ENCODE results near the gene TUBB.
"Not testable (repeated sequence)": the region's sequence is repeated elsewhere in the genome, so short reads cannot be mapped to it uniquely, and the experiment has no call there.

Gene TUBB

DNA sequence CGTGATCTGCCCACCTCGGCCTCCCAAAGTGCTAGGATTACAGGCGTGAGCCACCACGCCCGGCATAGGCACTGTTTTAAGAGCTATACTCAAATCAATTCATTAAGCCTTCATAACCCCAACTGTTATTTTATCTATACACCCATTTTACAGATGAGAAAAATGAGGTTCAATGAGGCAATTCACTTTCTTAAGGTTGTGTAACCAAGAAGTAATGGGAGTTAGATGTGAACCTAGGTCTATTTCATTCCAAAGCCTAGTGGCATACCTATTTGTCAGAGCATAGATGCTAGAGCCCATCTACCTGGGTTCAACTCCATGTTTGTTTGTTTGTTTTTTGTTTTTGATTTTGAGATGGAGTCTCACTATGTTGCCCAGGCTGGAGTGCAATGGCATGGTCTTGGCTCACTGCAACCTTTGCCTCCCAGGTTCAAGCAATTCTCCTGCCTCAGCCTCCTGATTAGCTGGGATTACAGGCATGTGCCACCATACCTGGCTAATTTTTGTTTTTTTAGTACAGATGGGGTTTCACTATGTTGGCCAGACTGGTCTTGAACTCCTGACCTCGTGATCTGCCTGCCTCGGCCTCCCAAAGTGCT, 36.4 kb downstream of the TUBB start:
- DNase-seq: not testable (repeated sequence)

DNA sequence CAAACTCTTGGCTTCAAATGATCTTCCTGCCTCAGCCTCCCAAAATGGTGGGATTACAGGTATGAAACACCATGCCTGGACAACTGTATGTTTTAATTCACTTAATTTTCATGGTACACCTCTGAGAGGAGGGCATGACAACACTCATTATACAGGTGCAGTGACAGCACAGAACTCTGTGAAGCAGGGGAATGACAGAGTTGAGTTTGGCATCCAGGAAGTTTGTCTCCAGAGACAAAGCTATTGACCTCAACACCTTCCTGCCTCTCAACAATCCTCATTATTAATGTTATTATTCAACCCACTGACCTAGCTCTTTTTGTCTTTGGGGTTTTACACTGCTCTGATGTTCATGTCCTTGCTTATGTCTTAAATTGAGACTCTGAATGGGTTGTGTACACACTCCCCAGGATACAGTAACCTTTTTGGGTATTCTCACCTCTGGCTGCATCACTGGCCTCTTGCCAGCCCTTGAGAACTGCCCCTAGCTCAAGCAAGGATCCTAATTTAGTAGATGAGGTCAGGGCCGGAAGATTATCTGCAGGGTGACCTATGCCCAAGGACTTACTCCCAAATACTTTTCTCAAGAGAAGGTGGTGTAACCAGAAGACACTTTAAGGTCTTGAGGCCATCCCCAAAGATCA, 37.2 kb downstream of the TUBB start:
- DNase-seq: no peak

DNA sequence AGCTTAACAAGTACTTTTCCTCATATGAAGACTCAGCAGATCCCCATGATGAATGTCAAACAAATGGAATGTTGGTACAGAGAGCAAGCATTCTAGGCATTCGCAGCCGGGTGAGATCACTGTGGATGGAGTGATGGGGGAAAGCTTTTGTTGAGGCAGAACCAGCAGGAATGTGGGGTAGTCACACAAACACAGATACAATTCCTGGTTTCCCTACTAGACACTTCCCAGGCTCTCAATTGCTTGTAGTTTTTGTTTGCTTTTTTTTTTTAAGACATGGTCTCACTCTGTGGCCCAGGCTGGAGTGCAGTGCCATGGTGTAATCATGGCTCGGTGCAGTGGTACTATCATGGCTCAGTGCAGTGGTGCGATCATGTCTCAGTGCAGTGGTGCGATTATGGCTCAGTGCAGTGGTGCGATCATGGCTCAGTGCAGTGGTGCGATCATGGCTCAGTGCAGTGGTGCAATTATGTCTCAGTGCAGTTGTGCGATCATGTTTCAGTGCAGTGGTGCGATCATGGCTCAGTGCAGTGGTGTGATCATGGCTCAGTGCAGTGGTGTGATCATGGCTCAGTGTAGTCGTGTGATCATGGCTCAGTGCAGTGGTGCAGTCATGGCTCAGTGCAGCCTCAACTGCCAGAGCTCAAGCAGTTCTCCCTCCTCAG, 39.6 kb downstream of the TUBB start:
- DNase-seq: no peak

DNA sequence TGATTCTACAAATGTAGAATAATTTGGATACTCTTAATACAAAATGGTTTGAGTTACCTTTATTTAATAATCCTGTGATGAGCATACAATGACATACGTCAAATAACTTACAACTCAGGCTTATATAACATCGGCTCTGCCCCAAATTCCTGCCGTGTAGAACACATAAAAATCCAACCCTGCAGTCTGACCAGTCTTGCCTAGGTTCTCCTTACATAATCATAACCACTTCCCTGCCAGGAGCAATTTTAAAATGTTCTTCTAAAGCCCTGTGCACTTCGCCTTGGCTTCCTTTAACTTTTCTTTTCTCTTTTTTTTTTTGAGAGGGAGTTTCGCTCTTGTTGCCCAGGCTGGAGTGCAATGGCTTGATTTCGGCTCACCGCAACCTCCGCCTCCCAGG, 40.4 kb downstream of the TUBB start:
- no peak for DNase-seq

DNA sequence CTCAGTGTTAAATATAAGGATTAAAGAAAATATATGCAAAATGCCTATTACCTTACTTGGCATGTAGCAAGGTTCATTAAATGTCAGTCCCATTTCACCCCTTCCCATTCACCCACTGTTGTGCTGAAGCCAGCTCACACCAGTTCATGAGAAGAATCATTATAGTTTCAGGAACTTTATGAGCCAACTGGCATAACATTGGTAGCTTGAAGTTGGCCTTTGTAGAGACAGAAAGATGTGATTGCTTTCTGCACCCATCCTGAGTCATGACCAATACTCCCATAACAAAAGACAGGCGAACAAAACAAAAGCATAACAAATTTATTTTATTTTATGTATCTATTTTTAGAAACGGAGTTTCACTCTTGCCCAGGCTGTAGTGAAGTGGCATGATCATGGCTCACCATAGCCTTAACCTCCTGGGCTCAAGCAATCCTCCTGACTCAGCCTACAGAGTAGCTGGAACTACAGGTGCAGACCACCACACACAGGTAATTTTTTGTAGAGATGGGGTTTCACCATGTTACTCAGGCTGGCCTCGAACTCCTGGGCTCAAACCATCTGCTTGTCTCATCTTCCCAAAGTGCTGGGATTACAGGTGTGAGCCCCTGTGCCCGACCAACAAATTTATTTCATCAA, 41.8 kb downstream of the TUBB start:
- DNase-seq: no peak

DNA sequence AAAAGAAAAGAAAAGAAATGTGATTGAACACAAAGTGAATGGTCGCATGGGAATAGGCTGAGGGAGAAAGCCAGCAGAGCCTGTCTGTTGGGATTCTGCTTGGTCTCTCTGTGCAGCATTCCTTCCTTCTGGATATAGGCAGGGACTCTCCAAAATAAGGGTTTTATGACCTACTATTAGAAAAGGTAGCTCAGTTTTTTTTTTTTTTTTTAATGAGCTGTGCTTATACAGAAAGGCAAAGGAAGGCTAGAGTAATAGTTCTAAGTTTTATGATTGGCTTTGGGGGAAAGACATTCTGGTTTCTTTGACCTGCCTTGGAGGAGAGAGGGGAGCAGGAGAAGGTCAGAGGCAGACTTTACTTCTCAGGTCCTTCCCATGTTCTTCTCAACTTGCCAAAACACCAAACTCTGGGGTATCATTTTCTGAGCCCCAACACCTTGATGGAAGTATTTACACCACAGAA, 43.0 kb downstream of the TUBB start:
- no peak for DNase-seq

DNA sequence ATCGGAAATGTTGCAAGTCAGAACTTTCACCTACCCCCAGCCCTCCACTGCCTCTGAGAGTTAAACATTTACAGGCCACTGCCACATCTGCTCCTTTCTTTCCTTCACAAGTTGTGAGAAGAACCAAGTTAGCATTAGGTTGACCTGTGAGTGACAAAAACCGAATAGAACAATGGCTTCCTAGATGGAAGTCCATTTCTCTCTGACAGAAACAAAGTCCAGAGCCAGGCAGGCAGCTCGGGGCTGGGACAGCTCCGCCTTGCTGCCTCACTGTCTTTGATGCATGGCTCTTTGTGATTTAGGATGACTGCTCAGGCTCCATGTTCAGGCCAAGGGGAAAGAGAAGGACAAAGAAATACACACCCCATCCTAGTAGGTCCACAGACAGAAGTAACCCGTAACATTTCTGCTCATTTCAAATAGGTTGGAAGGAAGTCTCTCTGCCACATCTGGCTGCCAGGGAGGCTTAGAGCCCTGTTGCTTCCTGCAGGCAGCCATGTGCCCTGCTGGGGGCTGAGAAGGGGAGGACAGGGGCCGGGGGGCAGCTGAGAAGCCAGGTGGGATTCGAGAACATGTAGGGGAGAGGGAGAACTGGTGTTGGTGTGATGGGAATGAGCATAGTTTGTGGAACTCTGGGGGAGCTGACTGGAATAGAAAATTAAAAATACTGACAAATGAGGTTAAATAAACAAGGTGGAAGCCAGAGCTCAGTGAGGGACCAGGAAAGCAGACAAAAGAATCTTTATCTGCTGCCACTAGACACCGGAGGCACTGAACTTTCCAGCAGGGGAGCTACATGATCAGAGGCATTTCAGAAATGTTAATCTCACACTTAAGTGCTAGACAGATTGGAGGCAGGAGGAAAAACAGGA, 43.7 kb downstream of the TUBB start:
- no peak for DNase-seq

DNA sequence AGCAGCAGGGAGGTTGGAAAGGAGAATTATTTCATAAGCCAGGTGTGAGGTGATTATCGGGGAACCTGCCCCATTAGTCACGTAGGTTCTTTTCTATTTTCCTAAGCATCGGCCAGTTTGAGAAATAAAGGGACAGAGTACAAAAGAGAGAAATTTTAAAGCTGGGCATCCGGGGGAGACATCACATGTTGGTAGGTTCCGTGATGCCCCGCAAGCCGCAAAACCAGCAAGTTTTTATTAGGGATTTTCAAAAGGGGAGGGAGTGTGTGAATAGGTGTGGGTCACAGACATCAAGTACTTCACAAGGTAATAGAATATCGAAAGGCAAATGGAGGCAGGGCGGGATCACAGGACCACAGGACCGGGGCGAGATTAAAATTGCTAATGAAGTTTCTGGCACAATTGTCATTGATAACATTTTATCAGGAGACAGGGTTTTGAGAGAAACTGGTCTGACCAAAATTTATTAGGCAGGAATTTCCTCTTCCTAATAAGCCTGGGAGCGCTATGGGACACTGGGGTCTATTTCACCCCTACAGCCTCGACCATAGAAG, 44.4 kb downstream of the TUBB start:
- DNase-seq: not testable (repeated sequence)

DNA sequence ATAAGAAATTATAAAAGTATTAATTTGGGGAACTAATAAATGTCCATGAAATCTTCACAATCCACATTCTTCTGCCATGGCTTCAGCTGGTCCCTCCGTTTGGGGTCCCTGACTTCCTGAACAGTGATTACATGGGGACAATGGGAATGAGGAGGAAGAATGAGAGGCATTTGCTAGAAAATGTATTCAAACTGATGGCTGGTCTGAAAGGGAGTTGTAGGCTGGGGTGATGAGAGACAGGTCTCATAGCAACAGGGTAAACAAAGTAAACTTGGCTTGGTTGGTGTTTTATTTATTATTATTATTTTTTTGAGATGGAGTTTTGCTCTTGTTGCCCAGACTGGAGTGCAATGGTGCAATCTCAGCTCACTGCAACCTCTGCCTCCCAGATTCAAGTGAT, 45.3 kb downstream of the TUBB start:
- not testable (repeated sequence) for DNase-seq

DNA sequence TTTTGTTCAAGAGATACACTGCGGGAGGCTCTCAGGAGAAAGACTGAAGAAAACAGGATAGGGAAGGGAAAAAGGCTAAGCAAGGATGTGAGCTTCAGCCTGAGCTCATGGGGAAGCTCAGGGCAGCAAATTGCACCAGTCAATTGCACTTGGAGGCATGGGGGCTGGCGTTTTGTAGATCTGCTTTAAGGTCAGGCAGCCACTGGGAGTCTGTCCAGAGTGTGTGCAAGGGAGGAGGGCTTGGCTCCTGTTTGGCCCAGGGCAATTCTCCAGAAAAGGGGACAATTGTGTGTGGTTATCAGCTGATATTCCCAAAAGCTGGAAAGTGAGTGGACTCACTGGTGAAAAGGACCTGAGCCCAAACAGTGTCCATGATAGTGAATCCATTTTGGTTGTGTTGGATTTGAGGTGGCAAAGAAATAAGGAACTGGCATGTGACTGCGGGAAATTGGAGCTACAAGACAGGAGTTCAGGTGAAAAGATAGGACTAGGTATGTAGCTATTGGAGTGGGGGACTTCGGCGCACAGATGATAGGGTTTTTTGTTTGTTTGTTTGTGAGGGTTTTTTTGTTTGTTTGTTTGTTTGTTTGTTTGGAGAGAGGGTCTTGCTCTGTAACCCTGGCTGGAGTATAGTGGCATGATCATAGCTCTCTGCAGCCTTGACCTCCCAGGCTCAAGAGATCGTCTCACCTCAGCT, 46.5 kb downstream of the TUBB start:
- no peak for DNase-seq

DNA sequence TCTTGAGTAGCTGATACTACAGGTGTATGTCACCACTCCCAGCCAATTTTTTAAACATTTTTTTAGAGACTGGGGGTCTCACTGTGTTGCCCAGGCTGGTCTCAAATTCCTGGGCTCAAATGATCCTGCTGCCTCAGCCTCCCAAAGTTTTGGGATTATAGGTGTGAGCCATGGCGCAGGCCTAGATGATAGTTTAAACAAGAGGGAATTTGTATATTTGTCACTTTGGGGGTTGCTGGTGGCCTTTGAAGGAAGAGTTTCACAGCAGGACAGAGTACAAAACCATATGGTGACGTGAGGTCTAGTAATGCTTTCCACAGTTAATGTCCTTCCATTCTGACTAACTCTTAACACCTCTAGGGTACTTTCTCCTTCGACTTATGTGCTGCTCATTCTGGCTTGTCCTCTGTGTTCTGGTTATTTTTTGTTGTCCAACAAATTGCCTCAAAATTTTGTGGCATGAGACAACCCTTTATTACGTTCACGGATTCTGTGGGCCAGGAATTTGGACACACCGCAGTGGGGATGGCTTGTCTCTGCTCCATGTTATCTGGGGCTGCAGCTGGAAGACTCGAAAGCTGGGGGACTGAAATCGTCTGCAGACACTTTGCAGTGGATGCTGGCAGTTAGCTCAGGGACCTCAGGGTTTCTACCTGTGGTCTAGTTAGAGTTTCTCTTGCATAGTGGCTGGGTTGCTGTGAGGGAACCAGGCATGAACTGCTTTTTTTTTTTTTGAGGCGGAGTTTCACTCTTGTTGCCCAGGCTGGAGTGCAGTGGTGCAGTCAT, 47.2 kb downstream of the TUBB start:
- no peak for DNase-seq

DNA sequence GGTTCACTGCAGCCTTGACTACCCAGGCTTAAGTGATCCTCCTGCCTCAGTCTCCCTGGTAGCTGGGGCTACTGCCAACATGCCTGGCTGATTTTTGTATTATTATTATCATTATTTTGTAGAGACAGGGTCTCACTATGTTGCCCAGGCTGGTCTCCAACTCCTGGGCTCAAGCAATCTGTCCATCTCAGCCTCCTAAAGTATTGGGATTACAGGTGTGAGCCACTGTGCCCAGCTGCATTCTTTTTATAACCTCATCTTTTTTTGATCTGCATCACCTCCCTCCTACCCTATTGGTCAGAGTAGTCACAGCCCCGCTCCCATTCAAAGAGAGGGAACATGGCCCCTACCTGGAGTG, 47.8 kb downstream of the TUBB start:
- no peak for DNase-seq

DNA sequence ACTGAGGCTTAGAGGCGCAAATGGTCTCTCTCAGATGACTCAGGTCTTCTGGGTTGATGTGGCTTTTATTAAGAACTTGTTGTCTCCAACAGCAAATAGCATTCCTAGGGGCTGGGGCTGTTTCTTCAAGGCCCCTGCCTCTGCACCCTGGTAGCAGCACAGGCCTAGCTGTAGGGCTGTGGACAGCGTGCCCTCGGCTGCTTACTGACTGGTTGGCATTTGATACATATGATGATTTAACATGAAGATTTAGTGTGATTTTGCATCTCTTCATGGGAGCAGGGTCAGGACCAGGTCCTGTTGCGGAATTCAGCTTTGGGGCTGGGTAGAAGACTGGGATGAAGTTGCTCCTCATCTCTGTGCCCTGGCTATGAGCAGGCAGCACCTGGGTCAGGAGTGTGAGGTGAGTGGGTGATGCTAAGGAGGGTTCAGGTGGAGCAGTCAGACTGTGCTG, 48.5 kb downstream of the TUBB start:
- no peak for DNase-seq

DNA sequence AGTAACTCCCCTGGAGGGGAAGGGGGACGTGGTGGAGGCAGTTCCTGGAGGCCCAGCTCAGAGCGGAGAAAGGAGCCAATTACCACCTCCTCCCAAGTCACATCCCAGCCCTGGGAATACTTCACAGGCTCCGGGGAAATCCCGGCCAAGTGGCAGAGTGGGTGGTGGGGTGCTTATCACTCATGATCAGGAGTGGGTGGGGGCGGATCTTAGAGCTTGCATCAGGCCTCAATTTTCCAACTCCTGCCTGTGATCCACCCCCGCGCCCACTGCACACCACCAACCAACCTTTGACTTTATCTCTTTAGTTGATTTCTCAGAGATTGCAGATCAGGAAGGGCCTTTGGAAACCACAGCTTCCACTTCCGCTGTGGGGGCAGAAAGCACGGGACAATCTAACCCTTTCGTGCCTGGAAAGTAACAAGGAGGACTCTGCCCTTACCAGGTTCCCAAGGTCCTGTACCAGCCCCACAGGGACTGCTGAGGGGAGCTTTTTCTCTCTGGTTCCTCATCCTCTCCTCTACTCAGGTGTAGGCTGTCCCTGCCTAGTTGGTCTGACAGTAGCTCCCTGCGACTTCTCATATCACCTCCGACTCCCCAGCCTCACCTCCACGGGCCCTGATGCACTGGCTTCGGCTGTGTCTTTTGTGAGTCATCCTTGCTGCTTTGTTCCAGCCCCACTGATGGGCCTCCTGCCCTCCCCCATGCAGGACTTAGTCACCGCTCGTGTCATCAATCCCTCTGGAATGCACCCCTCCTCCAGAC, 49.1 kb downstream of the TUBB start:
- peak in 8 of 51 donors; percentile 6 to 55 (median 26) for DNase-seq

DNA sequence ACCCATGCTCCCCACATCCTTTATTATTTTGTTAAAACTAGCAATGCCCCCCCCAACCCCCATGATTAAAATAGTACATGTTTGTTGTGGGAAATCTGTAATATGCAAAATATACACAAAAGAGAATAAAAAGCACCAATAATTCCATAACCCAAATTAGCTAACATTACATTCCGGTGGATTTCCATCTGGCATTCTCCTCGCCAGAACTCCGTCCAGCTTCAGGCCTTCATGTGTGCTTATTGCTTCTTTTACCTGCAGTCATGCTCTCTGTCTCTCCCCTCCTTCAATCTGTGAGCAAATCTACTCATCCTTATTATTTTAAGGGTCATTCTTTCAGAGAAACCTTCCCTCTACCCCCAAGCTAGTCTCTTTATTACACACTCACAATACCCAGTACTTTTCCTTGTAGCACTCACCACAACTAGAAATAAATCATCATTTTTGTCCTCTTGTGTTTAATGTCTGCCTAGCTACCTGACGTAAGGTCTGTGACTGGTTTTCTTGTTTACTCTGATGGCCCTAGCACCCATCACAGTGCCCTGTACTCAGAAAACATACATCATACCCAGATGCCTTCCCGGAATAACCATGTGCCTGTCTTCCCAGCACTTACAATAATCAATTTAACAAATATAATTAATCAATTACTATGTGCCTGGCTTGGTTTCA, 49.8 kb downstream of the TUBB start:
- no peak for DNase-seq

DNA sequence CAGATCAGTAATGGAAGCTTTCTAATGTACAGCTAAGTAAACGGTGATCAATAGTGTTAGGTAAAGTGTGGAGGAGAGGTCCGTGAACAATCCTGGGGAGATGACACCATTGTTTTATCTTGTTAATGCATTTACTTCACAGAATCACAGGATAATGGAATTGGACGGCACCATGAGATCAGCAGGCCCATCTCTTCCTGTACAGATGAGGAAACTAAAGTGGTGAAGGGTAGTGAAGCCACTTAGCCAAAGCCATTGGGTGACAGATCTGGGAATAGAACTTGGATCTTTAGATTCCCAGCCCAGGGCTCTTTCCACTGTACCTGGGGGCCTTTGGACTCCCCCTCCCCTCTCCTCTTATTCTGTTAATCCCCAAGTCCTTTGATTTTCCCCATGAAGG, 50.4 kb downstream of the TUBB start:
- no peak for DNase-seq

DNA sequence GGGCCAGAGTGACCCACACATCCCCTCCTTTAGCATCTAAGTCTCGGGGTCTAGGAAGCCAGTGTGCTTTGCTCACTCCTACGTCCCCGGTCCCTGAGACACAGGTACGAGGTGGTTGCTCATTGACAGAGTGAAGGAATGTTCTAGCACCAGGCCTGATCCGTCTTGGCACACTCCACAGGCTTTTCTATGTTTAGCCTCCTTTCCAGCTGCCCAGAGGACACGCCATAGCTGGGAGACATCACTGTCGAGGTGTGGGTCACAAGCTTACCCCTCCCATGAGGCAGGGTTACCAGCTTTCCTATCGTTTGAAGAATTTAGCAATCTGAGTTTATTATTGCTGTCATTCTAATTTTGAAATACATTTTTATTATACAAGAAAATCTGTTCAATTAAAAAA, 54.5 kb downstream of the TUBB start:
- DNase-seq: no peak

Data from hypothalamus (tissue), 51 donors.